Uterus (tissue), 4 donors: ENCODE results near the gene CLOCK. TPM values are rescaled to one million over a fixed set of nuclear protein-coding genes. Genes with fewer than 3 reads are reported as not detected.

Experiments
- DNase-seq, 2 donors: peaks; one replicate each; pipeline ENCODE4 v3.0.0-alpha.2; 2019 to 2020
- H3K27ac ChIP-seq, 2 donors: fragments of 200-600 bp; sonication (generic); 1 replicate in 1 of 2; 2 replicates in 1 of 2; pipeline ENCODE4 v1.5.1; 2016 to 2018
- H3K27me3 ChIP-seq, 2 donors: fragments of 200-600 bp; sonication (generic); one replicate each; pipeline ENCODE4 v1.5.1; 2018 to 2019; ENCODE audit warnings: control low read depth in 1 of 2
- H3K36me3 ChIP-seq, 2 donors: fragments of 200-600 bp; sonication (generic); one replicate each; pipeline ENCODE4 v1.5.1; 2019; ENCODE audit warnings: control low read depth in 1 of 2
- H3K4me1 ChIP-seq, 2 donors: fragments of 200-600 bp; sonication (generic); one replicate each; pipeline ENCODE4 v1.5.1; 2018 to 2019; ENCODE audit warnings: control low read depth in 1 of 2
- H3K4me3 ChIP-seq, 2 donors: fragments of 200-600 bp; sonication (generic); 1 replicate in 1 of 2; 2 replicates in 1 of 2; pipeline ENCODE4 v1.5.1; 2018 to 2019; ENCODE audit warnings: mild to moderate bottlenecking in 1 of 2
- H3K9me3 ChIP-seq, 2 donors: fragments of 200-600 bp; sonication (generic); one replicate each; pipeline ENCODE4 v1.5.1; 2019; ENCODE audit warnings: control low read depth in 1 of 2
- POLR2A ChIP-seq, 2 donors: fragments of 450-650 bp; IDR thresholded peaks; one replicate each; pipeline ENCODE4 v1.6.1; 2016; ENCODE audit warnings: antibody characterized with exemption in 2 of 2, mild to moderate bottlenecking in 1 of 2, moderate library complexity in 1 of 2
- intact Hi-C: fragments of 100-400 bp; cut with DNase I; formaldehyde crosslinking; loops from one replicate; pipeline ENCODE4 v1.15.1; 2023; ENCODE audit warnings: low total_unique reads
- total RNA-seq, 4 donors: library from RNA; depleted of rRNA in 3 of 4; stranded (reverse); fragments of >200 nt in 3 of 4; gene quantifications; one replicate each; pipeline versions ENCODE4 v1.1.0 to v1.2.4, GENCODE V29; 2014 to 2023
- TF ChIP-seq, protein P1 (sequence below), 4 experiments: fragments of 200-600 bp in 2 of 4; fragments of 450-650 bp in 2 of 4; sonication (generic) in 2 of 4; IDR thresholded peaks; one replicate each; pipeline ENCODE4 v1.5.1; 2016 to 2019; ENCODE audit warnings: antibody characterized with exemption in 4 of 4, mild to moderate bottlenecking in 2 of 4, moderate library complexity in 1 of 4
- donor health status: DM: yes; HTN: yes; CAD: no.

CLOCK gene
- total RNA-seq, 4 donors from 2014 or later = 13.3 to 60.3 (median 29.1) TPM

DNA sequence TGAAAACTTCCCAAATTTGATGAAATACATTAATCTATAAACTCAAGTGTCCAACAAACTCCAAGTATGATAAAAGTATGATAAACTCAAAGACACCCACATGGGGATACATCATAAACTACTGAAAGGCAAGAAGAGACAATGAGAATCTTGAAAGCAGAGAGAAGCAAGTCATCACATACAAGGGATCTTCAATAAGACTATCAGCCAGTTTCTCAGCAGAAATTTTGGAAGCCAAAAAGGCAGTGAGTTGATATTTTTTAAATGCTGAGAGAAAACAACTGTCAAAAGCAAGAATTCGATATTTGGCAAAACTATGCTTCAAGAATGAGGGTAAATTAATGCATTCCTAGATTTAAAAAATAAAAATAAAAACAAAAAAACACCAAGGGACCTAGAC lies 28.8 kb upstream of the CLOCK start:
- TF ChIP-seq POLR2A (IDR thresholded peaks at IDR 0.05) = no peak
- TF ChIP-seq, protein P1, sequence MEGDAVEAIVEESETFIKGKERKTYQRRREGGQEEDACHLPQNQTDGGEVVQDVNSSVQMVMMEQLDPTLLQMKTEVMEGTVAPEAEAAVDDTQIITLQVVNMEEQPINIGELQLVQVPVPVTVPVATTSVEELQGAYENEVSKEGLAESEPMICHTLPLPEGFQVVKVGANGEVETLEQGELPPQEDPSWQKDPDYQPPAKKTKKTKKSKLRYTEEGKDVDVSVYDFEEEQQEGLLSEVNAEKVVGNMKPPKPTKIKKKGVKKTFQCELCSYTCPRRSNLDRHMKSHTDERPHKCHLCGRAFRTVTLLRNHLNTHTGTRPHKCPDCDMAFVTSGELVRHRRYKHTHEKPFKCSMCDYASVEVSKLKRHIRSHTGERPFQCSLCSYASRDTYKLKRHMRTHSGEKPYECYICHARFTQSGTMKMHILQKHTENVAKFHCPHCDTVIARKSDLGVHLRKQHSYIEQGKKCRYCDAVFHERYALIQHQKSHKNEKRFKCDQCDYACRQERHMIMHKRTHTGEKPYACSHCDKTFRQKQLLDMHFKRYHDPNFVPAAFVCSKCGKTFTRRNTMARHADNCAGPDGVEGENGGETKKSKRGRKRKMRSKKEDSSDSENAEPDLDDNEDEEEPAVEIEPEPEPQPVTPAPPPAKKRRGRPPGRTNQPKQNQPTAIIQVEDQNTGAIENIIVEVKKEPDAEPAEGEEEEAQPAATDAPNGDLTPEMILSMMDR (IDR thresholded peaks at IDR 0.05) = no peak
- H3K27me3 ChIP-seq = no peaks in the 10 kb centered on the region
- H3K36me3 ChIP-seq = no peaks in the 10 kb centered on the region
- DNase-seq = no peak
- intact Hi-C loops = no loop called here
- no peaks in the 10 kb centered on the region for H3K4me1 ChIP-seq
- H3K27ac ChIP-seq = no peak overlapping the region
- no peaks in the 10 kb centered on the region for H3K9me3 ChIP-seq
- H3K4me3 ChIP-seq = no peak overlapping the region

DNA sequence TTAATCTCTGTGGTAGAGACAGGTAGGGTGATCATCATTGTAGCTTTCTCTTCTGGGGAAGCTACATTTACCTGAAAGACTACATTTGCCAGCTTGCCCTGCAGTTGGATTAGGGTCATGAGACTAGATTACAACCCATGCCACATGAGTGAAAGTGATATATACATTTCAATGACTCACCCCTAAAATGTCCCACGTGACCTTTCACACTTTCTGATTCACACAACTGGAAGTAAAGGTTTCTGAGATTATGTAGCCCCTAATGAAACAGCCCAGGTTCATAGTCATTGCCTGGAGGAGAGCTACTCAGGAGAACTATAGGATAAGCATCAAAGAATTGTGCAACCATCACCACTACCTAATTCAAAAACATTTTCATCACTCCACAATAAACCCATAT lies 27.5 kb upstream of the CLOCK start:
- TF ChIP-seq, protein P1 (IDR thresholded peaks at IDR 0.05) = no peak
- no peak for TF ChIP-seq POLR2A (IDR thresholded peaks at IDR 0.05)
- H3K27ac ChIP-seq = no peak overlapping the region
- DNase-seq = no peak
- H3K4me1 ChIP-seq = no peaks in the 10 kb centered on the region
- H3K4me3 ChIP-seq = no peak overlapping the region
- no peaks in the 10 kb centered on the region for H3K9me3 ChIP-seq
- no peaks in the 10 kb centered on the region for H3K36me3 ChIP-seq
- intact Hi-C loops = no loop called here
- no peaks in the 10 kb centered on the region for H3K27me3 ChIP-seq

DNA sequence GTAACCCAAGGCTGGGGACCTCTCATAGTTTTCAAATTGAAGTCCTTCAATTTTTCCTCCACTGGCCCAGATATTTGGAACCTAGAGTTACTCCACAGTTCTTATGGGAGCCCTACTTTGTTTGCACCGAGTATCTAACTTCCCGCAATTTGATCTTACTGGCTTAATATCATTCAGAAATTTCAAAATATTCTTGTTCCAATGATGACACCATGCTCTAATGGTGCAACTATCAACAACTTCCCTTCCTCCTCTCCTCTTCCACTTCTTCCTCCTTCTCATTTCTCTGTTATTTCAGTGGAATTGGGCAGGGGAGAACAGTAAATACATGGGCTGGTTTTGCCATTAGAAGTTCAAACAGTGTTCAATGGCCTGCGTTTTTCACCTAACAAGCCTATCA lies 25.1 kb upstream of the CLOCK start:
- TF ChIP-seq POLR2A (IDR thresholded peaks at IDR 0.05) = no peak
- TF ChIP-seq, protein P1 (IDR thresholded peaks at IDR 0.05) = no peak
- Histone ChIP-seq H3K36me3 (no peaks in the 10 kb centered on the region), H3K27ac (no peak overlapping the region), H3K4me1 (no peaks in the 10 kb centered on the region), H3K9me3 (no peaks in the 10 kb centered on the region), H3K27me3 (no peaks in the 10 kb centered on the region), H3K4me3 (no peak overlapping the region)
- intact Hi-C loops = no loop called here
- no peak for DNase-seq

DNA sequence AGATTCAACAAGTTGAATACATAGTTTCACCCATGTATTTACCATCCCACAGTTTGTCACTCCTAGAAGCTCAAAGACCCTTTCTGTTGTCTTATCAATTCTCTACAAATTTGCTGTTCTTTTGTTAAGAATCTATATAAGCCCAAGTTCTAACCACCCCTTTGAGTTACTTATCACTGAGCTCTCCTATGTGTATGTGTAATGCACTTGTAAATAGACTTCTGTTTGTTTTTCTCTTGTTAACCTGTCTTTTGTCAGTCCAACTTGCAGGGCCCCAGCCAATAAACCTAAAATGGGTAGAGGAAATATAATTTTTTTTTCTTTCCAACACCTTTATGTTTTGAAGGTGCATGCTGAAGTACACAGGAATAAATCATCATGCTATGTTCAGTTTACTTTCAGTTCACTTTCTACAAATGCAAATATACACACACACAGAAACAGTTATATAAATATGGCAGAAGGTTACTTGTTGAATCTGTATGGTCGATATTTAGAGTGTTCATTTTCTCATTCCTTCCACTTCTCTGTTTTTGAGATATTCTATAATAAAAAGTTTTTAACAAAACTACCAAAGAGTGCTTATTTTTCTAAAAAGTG lies 22.3 kb upstream of the CLOCK start:
- DNase-seq = no peak
- no peaks in the 10 kb centered on the region for H3K36me3 ChIP-seq
- no peak overlapping the region for H3K4me3 ChIP-seq
- H3K9me3 ChIP-seq = no peaks in the 10 kb centered on the region
- intact Hi-C loops = no loop called here
- H3K4me1 ChIP-seq = no peaks in the 10 kb centered on the region
- H3K27ac ChIP-seq = no peak overlapping the region
- no peak for TF ChIP-seq POLR2A (IDR thresholded peaks at IDR 0.05)
- TF ChIP-seq, protein P1 (IDR thresholded peaks at IDR 0.05) = no peak
- H3K27me3 ChIP-seq = no peaks in the 10 kb centered on the region

DNA sequence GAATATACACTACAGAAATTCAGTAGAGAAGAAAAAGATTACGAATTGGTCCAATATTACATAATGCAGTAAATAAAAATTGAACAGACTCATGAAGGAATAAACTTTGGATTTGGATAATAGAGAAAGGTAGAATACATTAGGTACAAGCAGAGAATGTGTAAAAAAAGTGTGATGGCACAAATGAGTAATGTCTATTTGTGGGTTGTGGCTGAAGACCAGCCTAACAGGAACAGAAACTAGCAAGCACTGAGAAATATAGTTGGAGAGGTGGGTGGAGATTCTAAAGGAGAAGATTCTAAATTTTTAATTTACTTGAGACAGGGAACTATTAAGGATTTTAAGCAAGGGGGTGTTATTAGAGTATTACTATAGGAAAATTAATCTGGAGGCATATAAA lies 15.2 kb upstream of the CLOCK start:
- no peaks in the 10 kb centered on the region for H3K4me1 ChIP-seq
- TF ChIP-seq, protein P1 (IDR thresholded peaks at IDR 0.05) = no peak
- TF ChIP-seq POLR2A (IDR thresholded peaks at IDR 0.05) = no peak
- no peak for DNase-seq
- no peak overlapping the region for H3K27ac ChIP-seq
- intact Hi-C loops = no loop called here
- H3K36me3 ChIP-seq = no peaks in the 10 kb centered on the region
- no peaks in the 10 kb centered on the region for H3K9me3 ChIP-seq
- no peak overlapping the region for H3K4me3 ChIP-seq
- no peaks in the 10 kb centered on the region for H3K27me3 ChIP-seq
